Coronary artery (tissue), 2 donors: ENCODE measurements around the gene KCNAB1.

Source experiments
- DNase-seq: peaks from one replicate; pipeline ENCODE4 v3.0.0-alpha.2; 2017; ENCODE audit warnings: low spot score
- H3K27ac ChIP-seq, 2 donors: fragments of 200-600 bp; sonication (generic); one replicate each; pipeline ENCODE4 v1.5.1; 2016 to 2019
- H3K4me3 ChIP-seq: fragments of 200-600 bp; sonication (generic); 2 replicates; pipeline ENCODE4 v1.5.1; 2016; ENCODE audit warnings: mild to moderate bottlenecking, moderate library complexity
- TF ChIP-seq, protein P1 (sequence below): fragments of 200-600 bp; sonication (generic); IDR thresholded peaks from one replicate; pipeline ENCODE4 v1.5.1; 2019; ENCODE audit warnings: antibody characterized with exemption

KCNAB1 gene

DNA sequence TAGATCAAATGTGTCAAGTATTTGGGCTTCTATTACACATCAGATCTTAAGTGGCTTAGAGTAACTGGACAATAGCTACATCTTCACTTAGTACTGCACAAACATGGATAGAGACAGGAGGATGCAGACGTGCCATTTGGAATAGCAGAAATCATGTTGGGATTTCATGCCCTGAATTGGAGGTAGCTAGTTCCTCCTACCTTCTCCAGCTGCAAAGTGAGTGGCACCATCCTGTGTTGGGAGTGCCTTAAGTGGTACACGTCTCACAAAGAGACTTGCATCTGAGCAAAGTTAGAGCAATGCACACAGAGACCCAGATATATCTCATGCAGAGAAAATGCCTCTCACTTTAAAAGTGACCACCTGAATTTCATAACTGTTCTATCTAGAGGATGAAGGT, 298.1 kb downstream of the KCNAB1 start:
- Histone ChIP-seq H3K4me3 (no peak overlapping the region), H3K27ac (no peak overlapping the region)
- TF ChIP-seq, protein P1, sequence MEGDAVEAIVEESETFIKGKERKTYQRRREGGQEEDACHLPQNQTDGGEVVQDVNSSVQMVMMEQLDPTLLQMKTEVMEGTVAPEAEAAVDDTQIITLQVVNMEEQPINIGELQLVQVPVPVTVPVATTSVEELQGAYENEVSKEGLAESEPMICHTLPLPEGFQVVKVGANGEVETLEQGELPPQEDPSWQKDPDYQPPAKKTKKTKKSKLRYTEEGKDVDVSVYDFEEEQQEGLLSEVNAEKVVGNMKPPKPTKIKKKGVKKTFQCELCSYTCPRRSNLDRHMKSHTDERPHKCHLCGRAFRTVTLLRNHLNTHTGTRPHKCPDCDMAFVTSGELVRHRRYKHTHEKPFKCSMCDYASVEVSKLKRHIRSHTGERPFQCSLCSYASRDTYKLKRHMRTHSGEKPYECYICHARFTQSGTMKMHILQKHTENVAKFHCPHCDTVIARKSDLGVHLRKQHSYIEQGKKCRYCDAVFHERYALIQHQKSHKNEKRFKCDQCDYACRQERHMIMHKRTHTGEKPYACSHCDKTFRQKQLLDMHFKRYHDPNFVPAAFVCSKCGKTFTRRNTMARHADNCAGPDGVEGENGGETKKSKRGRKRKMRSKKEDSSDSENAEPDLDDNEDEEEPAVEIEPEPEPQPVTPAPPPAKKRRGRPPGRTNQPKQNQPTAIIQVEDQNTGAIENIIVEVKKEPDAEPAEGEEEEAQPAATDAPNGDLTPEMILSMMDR, result no peak
- no peak for DNase-seq

DNA sequence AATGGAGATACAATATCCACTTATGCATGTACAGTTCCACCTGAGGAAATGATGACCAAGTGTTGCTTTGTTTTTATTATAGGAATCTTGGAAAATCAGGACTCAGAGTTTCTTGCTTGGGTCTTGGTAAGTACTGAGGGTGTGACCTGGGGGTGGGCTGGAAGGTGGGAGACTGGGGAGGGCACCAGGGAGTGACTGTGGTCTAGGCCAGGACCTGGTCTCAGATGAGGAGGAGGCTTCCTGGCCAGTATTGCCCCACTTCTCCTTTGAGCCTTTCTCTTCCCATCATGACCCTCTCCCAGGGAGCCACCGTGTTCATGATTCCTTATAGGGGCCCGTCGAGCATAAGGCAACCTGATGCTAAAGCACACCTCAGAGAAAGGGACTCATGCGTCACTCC, 301.2 kb downstream of the KCNAB1 start:
- TF ChIP-seq, protein P1, result no peak
- no peak for DNase-seq

DNA sequence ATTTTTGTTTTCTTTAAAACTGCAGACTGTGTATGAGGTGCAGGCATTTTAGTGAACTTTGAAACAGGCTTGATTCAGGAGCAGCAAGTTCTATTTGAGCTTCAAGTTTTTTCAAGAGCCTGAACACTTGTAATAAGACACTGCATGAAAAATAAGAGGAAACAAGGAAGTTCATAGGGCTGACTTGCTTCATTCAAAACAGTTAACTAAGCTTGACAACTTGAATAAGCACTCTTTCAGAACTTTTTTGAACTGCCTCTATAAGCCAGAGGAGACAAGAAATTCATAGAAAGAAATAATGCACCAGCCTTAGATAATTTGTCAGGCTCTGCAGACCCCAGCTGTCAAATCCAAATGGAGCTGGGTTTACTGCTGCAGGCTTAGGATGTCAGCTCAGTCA, 304.4 kb downstream of the KCNAB1 start:
- Histone ChIP-seq H3K4me3 (no peak overlapping the region), H3K27ac (no peak overlapping the region)
- TF ChIP-seq, protein P1, result no peak
- DNase-seq, result no peak

More for the DNA sequence above, 301.2 kb downstream of the KCNAB1 start:
- H3K27ac ChIP-seq, result no peak overlapping the region
- H3K4me3 ChIP-seq, result no peak overlapping the region

DNA sequence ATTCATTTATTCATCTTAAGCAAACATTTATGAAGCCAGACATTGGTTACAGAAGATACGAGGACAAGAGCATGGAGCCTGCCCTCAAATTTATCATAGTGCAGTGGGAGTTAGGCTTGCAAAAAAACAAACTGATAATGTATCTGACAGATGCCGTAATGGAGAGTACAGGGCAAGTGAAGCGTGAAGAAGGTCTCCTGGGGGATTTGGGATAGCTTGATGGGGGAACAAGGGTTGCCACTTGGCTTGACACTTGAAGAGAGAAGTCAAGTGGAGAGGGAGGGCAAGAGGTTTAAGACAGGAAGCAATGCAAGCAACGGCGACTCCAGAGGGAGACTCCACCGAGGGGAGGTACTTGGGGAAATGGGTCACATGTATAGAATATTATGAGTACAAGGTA, 305.3 kb downstream of the KCNAB1 start:
- no peak for DNase-seq
- TF ChIP-seq, protein P1, result no peak
- Histone ChIP-seq H3K4me3 (no peak overlapping the region), H3K27ac (no peak overlapping the region)

DNA sequence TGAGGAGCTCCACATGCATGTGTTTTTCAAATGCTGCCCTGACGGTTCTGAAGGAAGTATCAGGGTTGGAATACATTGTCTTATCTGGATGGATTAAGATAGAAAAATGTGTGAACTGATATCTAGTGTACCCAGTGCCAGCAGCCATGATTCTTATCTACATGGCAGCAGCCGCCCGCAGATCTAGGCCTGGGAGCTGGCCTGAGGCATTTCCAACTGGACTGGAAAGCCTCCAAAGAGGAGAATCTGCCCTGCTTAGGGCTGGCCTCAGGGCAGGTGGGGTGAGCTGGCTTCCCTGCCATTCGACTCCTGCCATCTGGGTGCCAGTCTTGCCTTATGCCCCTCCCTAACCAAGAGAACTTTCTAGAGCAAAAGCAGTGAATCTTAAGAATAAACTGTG, 308.7 kb downstream of the KCNAB1 start:
- Histone ChIP-seq H3K27ac (no peak overlapping the region), H3K4me3 (no peak overlapping the region)
- no peak for DNase-seq
- TF ChIP-seq, protein P1, result no peak

DNA sequence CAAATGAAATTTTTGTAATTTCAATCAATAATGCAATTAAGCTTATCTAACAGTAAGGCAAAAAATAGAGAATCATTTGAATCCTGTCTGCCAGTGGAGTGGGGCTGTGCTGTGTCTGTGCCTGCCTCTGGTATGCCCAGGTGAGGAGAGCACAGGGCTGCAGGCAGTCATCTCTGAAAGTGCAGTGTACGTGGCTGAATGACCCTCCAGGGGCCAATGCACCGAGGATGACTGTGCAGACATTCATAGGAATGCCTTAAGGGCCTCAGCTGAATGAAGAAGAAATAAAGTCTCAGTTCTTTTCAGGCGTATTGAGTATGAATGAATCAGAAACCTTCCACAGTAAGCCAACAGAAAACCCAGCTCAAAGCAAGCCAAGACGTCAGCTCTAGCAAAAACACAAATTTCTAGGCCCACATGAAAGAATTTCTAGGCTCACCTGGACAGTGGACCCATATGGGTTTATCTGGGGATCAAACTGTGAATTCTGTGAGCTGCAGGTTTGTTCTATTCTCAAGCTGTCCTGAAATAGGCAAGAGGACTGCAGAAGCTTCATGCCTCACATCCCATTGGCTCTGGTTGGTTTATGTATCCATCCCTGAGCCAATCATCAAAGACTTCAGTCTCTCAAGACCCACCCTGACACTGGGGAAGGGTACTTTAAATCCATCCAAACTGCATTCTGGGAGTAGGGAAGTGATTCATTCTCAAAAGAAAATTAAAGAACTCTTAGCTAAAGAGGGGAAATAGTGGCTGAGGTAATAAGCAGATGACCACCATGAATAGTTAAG, 311.2 kb downstream of the KCNAB1 start:
- TF ChIP-seq, protein P1, result no peak
- Histone ChIP-seq H3K27ac (no peak overlapping the region), H3K4me3 (no peak overlapping the region)
- no peak for DNase-seq

DNA sequence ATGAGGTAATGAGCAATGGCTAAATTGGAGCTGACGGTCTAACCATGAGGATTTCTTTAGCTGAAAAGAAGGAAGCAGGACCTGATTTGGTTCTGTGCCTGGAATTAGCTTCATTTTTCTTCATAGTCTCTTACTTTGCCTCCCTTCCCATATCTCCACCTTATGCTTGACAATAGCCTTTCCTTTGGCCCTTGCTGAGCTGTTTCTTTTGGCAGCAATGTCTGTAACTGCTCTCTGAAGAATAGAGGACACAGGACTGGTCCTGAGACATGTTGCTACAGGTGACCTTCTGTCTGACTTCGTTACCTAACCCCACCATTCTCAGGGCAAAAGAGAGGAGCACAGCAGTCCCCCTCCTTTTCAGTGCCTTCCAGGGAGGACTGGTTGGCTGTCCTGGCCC, 312.2 kb downstream of the KCNAB1 start:
- TF ChIP-seq, protein P1, result no peak
- DNase-seq, result no peak
- no peak overlapping the region for H3K27ac ChIP-seq
- no peak overlapping the region for H3K4me3 ChIP-seq
